LNCAP (cell line): ENCODE data around the gene TIA1.

Experiments used
- CTCF ChIP-seq: fragments of 450-650 bp; IDR thresholded peaks from 2 replicates; pipeline ENCODE4 v1.5.1; 2017; ENCODE audit warnings: mild to moderate bottlenecking

TIA1 gene

GRCh38 chr2:70203086-70203485, 45.3 kb downstream of the TIA1 start:
- TF ChIP-seq CTCF = no peak

- TF ChIP-seq CTCF = no peak
Observed at GRCh38 chr2:70202236-70202806, 46.1 kb downstream of the TIA1 start.

GRCh38 chr2:70201831-70202230, 46.6 kb downstream of the TIA1 start:
- TF ChIP-seq CTCF = no peak

- TF ChIP-seq CTCF = no peak
Observed at GRCh38 chr2:70201225-70201768, 47.1 kb downstream of the TIA1 start.

GRCh38 chr2:70199320-70199864, 49.0 kb downstream of the TIA1 start:
- no peak for TF ChIP-seq CTCF

- no peak for TF ChIP-seq CTCF
Observed at GRCh38 chr2:70192516-70192915, 55.9 kb downstream of the TIA1 start.

- TF ChIP-seq CTCF = no peak
Observed at GRCh38 chr2:70191244-70191735, 57.1 kb downstream of the TIA1 start.
